LHCN-M2 (cell line): ENCODE measurements around the gene NOP56. TPM values are rescaled to one million over a fixed set of nuclear protein-coding genes. Genes with fewer than 3 reads are reported as not detected.

Experiments
- DNase-seq: peaks from one replicate; pipeline ENCODE4 v3.0.0-alpha.2; 2012; ENCODE audit warnings: low read depth
- total RNA-seq: library from RNA; depleted of rRNA; stranded (reverse); fragments of >200 nt; gene quantifications from 2 replicates; pipeline ENCODE4 v1.2.3, GENCODE V29; 2014; rRNA removed

The NOP56 gene
- total RNA-seq, 1 experiment from 2014 or later: 204 TPM

DNA sequence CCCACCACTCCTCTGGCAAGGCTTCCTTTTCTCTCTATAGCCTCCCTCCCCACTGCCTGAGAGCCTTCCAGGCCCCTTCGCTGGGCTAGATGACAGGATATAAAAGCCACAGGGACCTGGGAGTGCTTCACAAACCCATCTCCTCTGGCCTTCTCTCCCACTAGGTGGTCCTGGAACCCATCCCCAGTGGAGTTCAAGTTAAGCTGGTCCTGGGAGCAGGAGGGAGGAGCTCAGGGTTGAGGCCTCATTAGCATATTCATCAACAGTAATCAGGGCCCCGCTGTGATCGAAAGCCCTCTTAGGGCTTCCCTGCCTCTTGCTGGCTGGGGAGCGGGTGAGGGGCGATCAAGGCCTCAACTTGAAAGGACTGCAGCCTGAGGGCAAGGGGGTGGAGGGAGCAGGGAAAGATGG, 49.2 kb downstream of the NOP56 start:
- no peak for DNase-seq

DNA sequence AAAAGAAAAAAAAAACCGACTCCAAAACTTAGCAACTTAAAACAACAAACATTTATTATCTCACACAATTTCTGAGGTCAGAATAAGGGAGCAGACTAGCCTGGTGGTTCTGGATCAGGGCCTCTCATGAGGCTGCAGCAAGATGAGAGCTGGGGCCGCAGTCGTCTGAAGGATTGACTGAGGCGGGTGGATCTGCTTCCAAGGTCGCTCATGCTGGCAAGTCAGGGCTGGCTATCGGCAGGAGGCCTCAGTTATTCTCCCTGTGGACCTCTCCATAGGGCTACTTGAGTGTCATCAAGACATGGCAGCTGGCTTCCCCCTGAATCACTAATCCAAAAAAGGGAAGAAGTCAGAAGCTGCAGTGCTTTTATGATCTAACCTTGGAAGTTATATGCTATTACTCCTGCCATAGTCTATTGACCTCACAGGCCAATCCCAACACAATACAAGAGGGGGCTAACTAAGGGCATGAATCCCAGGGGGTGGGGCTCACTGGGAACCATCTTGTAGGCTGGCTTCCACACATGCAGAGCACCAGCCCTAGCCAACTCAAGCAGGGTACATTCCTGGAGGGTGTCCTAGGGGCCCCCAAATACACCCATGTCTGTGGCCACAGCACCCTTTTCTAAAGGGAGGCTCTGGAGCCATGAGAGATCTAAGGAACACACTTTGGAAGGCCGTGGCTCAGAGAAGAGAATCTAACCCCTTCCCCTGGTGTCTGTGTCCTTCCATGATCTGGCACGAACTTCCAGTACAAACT, 51.5 kb downstream of the NOP56 start:
- DNase-seq: no peak

DNA sequence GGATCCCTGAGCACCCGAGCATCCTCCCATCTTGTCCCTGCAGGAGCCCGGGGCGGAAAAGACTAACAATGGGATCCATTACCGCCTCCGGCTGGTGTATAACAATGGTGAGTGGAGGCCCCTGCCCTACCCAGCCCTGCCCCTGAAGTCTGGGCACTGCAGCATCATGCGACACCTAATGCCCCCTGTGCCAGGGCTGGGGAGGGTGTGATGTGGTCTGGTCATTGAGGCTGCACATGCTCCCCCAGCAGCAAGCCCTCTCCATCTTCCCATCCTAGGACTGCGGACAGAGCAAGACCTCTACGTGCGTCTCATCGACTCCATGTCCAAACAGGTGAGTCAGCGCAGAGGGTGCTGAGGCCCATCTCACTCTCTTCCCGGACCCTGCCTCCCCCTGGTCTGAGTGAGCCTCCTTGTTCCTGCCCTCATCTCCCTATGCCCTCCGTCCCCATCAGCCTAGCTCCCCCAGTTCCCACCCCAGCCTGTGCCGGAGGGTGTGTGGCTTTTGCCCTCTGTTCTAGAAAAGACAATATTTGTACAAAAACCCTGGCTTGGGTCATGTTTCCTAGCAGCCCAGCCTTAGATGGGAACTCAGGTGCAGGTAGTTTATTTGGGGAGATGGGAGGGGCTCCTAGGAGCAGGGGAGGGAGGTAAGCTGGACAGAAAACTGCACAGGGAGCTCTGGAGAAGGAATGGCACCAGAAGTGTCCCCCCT, 53.7 kb downstream of the NOP56 start:
- no peak for DNase-seq

DNA sequence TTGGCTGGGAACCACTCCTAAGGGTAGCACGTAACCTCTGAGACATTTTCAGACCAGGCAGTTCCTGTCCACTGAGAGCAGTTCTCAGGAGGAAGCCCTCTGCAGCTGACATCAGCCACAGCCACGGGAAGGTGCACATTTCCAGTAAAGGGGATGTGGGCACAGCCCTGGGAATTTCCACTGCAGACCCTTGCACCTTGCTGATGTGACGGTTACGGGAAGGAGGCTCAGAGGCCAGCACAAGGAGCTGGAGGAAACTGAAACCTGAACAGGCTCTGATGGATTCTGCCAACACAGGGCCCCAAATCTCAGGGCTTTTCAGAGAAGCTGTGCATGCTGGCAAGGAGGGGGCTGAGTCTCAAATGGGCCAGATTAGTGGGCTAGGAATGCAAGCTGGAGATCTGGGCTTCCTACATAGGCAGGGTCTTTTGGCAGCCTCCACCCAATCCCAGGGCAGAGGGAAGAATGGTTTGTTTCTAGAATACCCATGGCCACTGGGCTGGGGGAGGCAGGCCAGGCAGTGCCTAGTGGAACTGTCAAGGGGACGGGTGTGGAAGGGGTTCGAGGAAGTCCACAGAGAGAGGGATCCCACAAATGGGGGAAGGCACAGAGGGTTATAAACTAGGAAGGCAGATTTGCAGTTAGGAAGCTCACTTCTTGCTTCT, 54.4 kb downstream of the NOP56 start:
- no peak for DNase-seq

DNA sequence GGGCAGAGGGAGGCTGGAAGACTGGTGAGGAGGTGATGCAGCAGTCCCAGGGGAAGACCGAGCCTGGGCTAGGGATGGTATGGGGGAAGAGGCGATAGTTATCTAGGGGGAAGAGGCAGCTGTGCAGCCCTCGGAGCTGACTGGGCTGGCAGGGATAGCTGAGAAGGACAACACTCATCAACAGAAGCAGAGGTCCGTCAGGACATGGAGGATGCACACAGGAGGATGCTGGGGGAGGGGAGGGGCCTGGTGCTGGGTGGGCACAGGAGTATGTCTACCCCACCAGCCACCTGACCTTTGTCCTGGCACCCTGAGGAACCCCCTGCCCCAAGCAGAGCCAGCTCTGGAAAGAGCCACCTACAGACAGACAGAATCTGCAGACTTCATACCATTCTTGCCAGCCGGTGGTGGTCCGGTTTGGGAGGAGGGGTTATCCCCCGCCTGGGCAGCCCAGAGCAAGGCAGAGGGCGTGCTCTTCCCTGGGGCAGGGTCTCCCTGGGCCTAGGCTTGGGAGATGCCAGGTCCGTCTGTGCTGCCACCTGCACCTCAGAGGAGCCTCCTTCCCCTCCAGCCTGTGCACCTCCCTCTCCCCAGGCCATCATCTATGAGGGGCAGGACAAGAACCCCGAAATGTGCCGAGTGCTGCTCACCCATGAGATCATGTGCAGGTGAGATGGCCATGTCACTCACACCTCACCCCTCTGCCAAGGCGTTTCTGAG, 55.1 kb downstream of the NOP56 start:
- no peak for DNase-seq

Other genes with a start within 250 kb of the NOP56 start
- 462 and 534 TPM in 2 replicates for gene SNRPB, start 181.8 kb upstream of the NOP56 start, total RNA-seq
- 10.3 and 10.6 TPM in 2 replicates for gene ZNF343, start 143.7 kb upstream of the NOP56 start, total RNA-seq
- not detected in 2 replicates for gene TMC2, start 116.1 kb upstream of the NOP56 start, total RNA-seq
- gene IDH3B, start 11.6 kb downstream of the NOP56 start, total RNA-seq: 129 and 130 TPM in 2 replicates
- 0.06 and 0.19 TPM in 2 replicates for gene EBF4, start 40.1 kb downstream of the NOP56 start, total RNA-seq
- not detected in 2 replicates for gene CPXM1, start 148.0 kb downstream of the NOP56 start, total RNA-seq
- gene C20orf141, start 162.4 kb downstream of the NOP56 start, total RNA-seq: not detected in 2 replicates
- gene TMEM239, start 163.7 kb downstream of the NOP56 start, total RNA-seq: not detected in 2 replicates
- gene PCED1A, start 188.0 kb downstream of the NOP56 start, total RNA-seq: 28.0 and 43.9 TPM in 2 replicates
- gene VPS16, start 188.1 kb downstream of the NOP56 start, total RNA-seq: 36.1 and 41.8 TPM in 2 replicates
- gene PTPRA, start 220.8 kb downstream of the NOP56 start, total RNA-seq: 25.1 and 38.5 TPM in 2 replicates